Measurements from ENCODE around the gene FH.
A peak's percentile ranks its signal among the peaks of the same experiment; 100 is the strongest.

FH gene

DNA sequence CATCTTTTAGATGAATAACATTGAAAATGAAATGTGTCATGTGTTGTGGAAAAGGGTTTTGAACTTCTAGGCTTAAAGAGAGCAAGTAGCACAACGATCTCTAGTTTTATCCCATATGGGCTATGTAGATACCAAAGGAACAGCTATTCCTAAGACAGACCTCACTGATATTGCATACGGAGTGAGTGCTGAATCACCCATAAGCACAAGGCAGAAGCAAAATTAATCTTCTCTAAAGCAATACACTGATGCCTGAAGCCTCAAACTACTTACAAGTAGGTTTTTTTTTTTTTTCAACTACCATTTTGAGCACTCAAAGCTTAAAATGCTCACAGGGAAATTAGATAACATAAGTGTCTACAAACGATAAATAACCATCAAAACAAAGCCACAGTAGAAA is 7.6 kb upstream of the FH start:
- POLR2A ChIA-PET: no interaction called here
- TF ChIP-seq CTCF (IDR thresholded peaks at IDR 0.05; ENCODE audit: insufficient read depth, low read length, missing control alignments): no peak
- DNase-seq (ENCODE audit: low read depth, low spot score): no peak
- no peak overlapping the region for H3K4me3 ChIP-seq (ENCODE audit: low read depth, low read length)
- CTCF ChIA-PET: interaction anchor here (1.3 to 2.7 kb wide), 4 partner anchors 83 to 106 kb away, joined by 4 to 12 read pairs (median 8); no protein-coding TSS in a partner anchor

DNA sequence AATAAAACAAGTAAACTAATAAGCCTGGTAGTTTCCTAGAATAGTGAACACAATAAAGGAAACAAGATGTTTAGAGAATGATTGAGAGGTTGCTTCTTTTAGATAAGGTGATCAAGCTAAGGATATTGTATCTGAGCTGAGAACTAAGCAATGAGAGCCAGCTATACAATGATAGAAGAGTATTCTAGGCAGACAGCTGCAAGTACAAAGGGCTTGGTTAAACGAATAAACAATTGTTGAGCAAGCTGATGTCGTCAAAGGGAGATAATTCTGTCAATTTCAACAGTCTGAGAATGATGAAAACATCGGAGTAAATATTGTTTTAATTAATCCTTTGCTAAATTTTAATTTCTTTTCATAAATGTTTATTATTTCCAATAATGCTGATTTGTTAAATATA is 5.5 kb upstream of the FH start:
- ChIA-PET POLR2A (no interaction called here), CTCF (interaction anchor here (1.0 to 1.3 kb wide), 3 partner anchors 86 to 312 kb away, joined by 3 read pairs; no protein-coding TSS in a partner anchor)
- no peak for TF ChIP-seq CTCF (IDR thresholded peaks at IDR 0.05; ENCODE audit: insufficient read depth, low read length, missing control alignments)
- no peak for DNase-seq (ENCODE audit: low read depth, low spot score)
- no peak overlapping the region for H3K4me3 ChIP-seq (ENCODE audit: low read depth, low read length)

DNA sequence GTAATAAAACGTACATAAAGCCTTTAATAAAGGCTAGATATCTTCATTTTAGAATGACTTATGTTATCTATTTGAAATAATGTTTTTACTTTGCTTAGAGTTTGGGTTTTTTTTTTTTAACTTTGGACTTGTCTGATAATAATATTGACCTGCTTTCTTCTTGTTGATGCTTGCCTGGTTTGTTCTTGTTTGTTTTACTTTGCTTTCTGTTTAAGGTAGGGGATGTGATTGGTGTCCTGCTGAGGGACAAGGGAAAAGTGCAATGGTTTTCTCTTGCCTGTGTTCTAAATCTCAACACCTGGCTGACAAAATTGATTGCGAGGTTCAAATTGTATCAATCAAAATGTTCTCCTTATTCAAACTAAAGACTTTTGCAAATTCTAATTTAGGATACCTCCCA is 2.2 kb upstream of the FH start:
- no peak for DNase-seq (ENCODE audit: low read depth, low spot score)
- H3K4me3 ChIP-seq (ENCODE audit: low read depth, low read length): no peak overlapping the region
- CTCF ChIA-PET: no interaction called here
- TF ChIP-seq CTCF (IDR thresholded peaks at IDR 0.05; ENCODE audit: insufficient read depth, low read length, missing control alignments): no peak
- POLR2A ChIA-PET: interaction anchor here (0.7 kb wide), 1 partner anchor 53 kb away, joined by 3 read pairs; no protein-coding TSS in a partner anchor

DNA sequence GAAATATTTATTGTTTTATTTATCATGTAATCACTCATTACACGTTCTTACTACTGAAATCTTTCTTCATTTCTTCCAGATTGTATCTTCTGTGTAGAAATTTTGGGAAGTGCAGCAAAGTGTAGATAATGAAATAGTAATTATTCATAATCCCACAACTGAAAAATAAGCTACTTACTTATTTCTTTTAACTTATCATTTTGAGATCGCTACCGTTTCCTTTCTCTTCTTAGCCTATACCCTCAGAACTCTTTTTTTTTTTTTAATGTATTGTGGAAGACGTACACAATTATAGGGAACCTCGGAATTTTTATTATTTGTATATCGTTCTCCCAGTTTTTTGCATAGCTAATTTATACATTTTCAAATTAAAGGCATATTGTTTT is 518 bp upstream of the FH start:
- peak overlapping the region; percentile 81 for H3K4me3 ChIP-seq (ENCODE audit: low read depth, low read length)
- no peak for DNase-seq (ENCODE audit: low read depth, low spot score)
- TF ChIP-seq CTCF (IDR thresholded peaks at IDR 0.05; ENCODE audit: insufficient read depth, low read length, missing control alignments): no peak
- CTCF ChIA-PET: interaction anchor here (0.7 to 1.7 kb wide), 6 partner anchors 11 to 328 kb away, joined by 3 to 4 read pairs (median 3); partner anchors contain the start of genes EXO1 and KMO
- POLR2A ChIA-PET: interaction anchor here (0.7 to 1.5 kb wide), 3 partner anchors 8 to 323 kb away, joined by 4 to 6 read pairs (median 4); no protein-coding TSS in a partner anchor

DNA sequence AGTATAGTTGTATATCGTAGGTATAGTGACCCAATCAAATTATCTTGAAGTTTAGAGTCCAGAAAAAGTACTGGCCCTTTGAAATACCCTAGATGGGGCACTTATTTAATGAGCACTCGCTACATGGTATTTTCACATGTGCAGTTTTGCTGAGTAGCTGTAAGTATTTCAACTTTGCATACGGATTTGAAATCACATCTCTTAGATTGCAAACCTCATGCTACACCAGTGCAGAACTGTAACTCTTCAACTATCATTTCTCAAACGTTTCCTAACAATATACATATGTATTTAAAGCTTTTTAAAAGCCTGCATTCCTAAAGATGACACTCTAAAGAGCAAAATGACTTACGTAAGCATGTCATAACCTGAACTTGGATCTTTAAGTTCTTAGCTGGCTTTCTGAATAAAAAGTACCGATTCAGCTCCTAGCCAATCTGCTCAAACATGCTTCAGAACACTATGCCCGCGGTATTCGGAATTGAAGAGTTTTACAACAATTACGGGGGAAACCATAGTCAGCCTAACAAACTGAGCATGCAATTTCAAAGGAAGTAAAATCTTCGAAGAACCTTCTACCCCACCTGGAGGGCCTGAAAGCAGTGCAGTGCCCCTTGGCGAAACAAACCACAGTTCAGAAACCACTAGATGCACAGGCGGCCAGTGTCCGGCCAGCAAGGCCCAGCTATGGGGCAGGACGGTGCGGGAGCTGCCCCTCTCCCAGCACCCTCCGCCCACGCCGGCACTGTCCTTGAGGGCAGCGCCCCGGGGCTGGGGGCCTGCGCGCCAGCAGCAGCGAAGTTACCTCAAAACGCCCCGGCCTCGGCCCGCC is 863 bp downstream of the FH start:
- CTCF ChIA-PET: interaction anchor here (1.1 to 1.7 kb wide), 4 partner anchors 10 to 33 kb away, joined by 3 to 4 read pairs (median 3); partner anchors contain the start of gene KMO
- peak overlapping the region; percentile 81 for H3K4me3 ChIP-seq (ENCODE audit: low read depth, low read length)
- TF ChIP-seq CTCF (IDR thresholded peaks at IDR 0.05; ENCODE audit: insufficient read depth, low read length, missing control alignments): no peak
- POLR2A ChIA-PET: interaction anchor here (0.5 to 1.5 kb wide), 5 partner anchors 10 to 907 kb away, joined by 3 to 4 read pairs (median 3); partner anchors contain the start of genes EXO1 and GREM2
- no peak for DNase-seq (ENCODE audit: low read depth, low spot score)

DNA sequence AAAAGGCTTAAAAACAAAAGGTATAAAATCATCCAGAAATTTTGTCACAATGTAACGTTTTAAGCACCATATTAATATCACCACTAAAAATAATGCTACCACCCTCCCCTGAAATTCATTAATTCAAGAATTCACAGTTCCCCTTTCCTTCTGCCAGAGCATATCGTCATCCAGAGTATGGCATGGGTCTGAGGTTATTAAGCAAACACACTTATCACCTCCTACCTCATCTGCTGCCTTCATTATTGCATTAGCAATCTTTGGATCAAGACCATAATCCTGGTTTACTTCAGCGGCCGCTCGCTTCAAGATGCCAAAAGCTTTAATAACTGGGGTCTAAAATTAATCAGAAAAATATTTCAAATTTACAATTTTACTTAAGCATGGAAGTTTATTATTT is 6.2 kb downstream of the FH start:
- ChIA-PET CTCF (interaction anchor here (1.3 kb wide), 1 partner anchor 19 kb away, joined by 3 read pairs; no protein-coding TSS in a partner anchor), POLR2A (no interaction called here)
- TF ChIP-seq CTCF (IDR thresholded peaks at IDR 0.05; ENCODE audit: insufficient read depth, low read length, missing control alignments): no peak
- no peak overlapping the region for H3K4me3 ChIP-seq (ENCODE audit: low read depth, low read length)
- DNase-seq (ENCODE audit: low read depth, low spot score): no peak

Data from AG04449 (cell line).